A549 (cell line): ENCODE measurements around the gene IDUA. TPM values are rescaled to one million over a fixed set of nuclear protein-coding genes. Genes with fewer than 3 reads are reported as not detected.

ENCODE experiments used
- ATAC-seq, 2 experiments: fragments of 200-7000 bp in 1 of 2; fragments of >200 bp in 1 of 2; cut with Nextera tagmentation in 1 of 2; cut with Tn5 transposase in 1 of 2; 3 replicates each; pipeline versions ENCODE4 v1.8.0 to v1.9.1; 2018 to 2020; ENCODE audit warnings: mild to moderate bottlenecking in 1 of 2, moderate library complexity in 1 of 2
- CTCF ChIA-PET: fragments of 300-600 bp; sonication (Branson Sonifier 250); formaldehyde crosslinking; extraction: SDS; loops from one replicate; lab custom pipeline; 2021; ENCODE audit warnings: antibody characterized with exemption, inconsistent platforms; lab: Yijun Ruan, JAX
- POLR2A ChIA-PET: fragments of 350-600 bp; formaldehyde crosslinking; extraction: SDS; loops from one replicate; lab custom pipeline; 2021; ENCODE audit warnings: antibody characterized with exemption, inconsistent platforms; lab: Yijun Ruan, JAX
- DNase-seq, 2 experiments: peaks; one replicate each; pipeline versions ENCODE4 v3.0.0 to v3.0.0-alpha.2; 2011 to 2016; ENCODE audit warnings: low read depth in 1 of 2, low spot score in 1 of 2
- FAIRE-seq: peaks from 2 replicates; lab custom pipeline; 2011; peaks lifted over from hg19 to GRCh38; lab: Jason Lieb, UNC
- H3K27ac ChIP-seq, 2 experiments: fragments of >200 bp; sonication (Bioruptor Twin); formaldehyde crosslinking; 3 replicates each; pipeline ENCODE4 v1.5.1; 2016 to 2017
- H3K4me1 ChIP-seq: fragments of >200 bp; sonication (Bioruptor Twin); formaldehyde crosslinking; 3 replicates; pipeline ENCODE4 v1.6.1; 2016
- H3K4me2 ChIP-seq: fragments of >200 bp; sonication (Bioruptor Twin); formaldehyde crosslinking; 3 replicates; pipeline ENCODE4 v1.6.1; 2016
- H3K4me3 ChIP-seq: fragments of >200 bp; sonication (Bioruptor Twin); formaldehyde crosslinking; 3 replicates; pipeline ENCODE4 v1.5.1; 2016
- H3K9me3 ChIP-seq: fragments of >200 bp; sonication (Bioruptor Twin); formaldehyde crosslinking; 3 replicates; pipeline ENCODE4 v1.6.1; 2016
- CBX8 ChIP-seq: fragments of 200-600 bp; sonication (generic); IDR thresholded peaks from 2 replicates; pipeline ENCODE4 v1.6.1; 2016
- CEBPB ChIP-seq, 2 experiments: fragments of >200 bp in 1 of 2; sonication (Bioruptor Twin) in 1 of 2; formaldehyde crosslinking in 1 of 2; IDR thresholded peaks; 2 replicates each; pipeline ENCODE4 v1.6.1; 2012 to 2016
- CHD4 ChIP-seq: fragments of 200-600 bp; sonication (generic); IDR thresholded peaks from 2 replicates; pipeline ENCODE4 v1.6.1; 2016; ENCODE audit warnings: antibody characterized with exemption, mild to moderate bottlenecking, borderline replicate concordance
- EP300 ChIP-seq, 2 experiments: fragments of >200 bp; sonication (Bioruptor Twin); formaldehyde crosslinking; IDR thresholded peaks; 2 replicates in 1 of 2; 3 replicates in 1 of 2; pipeline ENCODE4 v1.6.1; 2016 to 2017
- ESRRA ChIP-seq: fragments of 150-350 bp; IDR thresholded peaks from 2 replicates; pipeline ENCODE4 v1.6.1; 2014; ENCODE audit warnings: mild to moderate bottlenecking, low read length, borderline replicate concordance
- FOSB ChIP-seq: fragments of 250-450 bp; sonication (Bioruptor Pico); IDR thresholded peaks from 2 replicates; pipeline ENCODE4 v1.5.0; 2020; ENCODE audit warnings: mild to moderate bottlenecking, moderate library complexity
- FOSL2 ChIP-seq, 2 experiments: fragments of 450-650 bp in 1 of 2; fragments of >200 bp in 1 of 2; sonication (Bioruptor Twin) in 1 of 2; formaldehyde crosslinking; IDR thresholded peaks; 2 replicates each; pipeline versions ENCODE4 v1.5.0 to v1.6.1; 2016 to 2020; ENCODE audit warnings: mild to moderate bottlenecking in 1 of 2, moderate library complexity in 1 of 2
- HOXA7 ChIP-seq: fragments of 250-450 bp; sonication (Bioruptor Pico); IDR thresholded peaks from 2 replicates; pipeline ENCODE4 v1.5.0; 2020; ENCODE audit warnings: mild to moderate bottlenecking, moderate library complexity
- KDM1A ChIP-seq: fragments of 200-600 bp; sonication (generic); IDR thresholded peaks from 2 replicates; pipeline ENCODE4 v1.6.1; 2016; ENCODE audit warnings: low read depth, mild to moderate bottlenecking
- MAFK ChIP-seq: fragments of 450-650 bp; IDR thresholded peaks from 2 replicates; pipeline ENCODE4 v1.6.1; 2014; ENCODE audit not compliant: partially characterized antibody
- MAZ ChIP-seq: fragments of 150-350 bp; IDR thresholded peaks from 2 replicates; pipeline ENCODE4 v1.6.1; 2014; ENCODE audit warnings: antibody characterized with exemption, low read depth, low read length, borderline replicate concordance
- MYC ChIP-seq: IDR thresholded peaks from 2 replicates; pipeline ENCODE4 v1.6.1; 2012; ENCODE audit warnings: mild to moderate bottlenecking, inconsistent platforms, low read length, improper control_type of control experiment, borderline replicate concordance
- NFE2L2 ChIP-seq: fragments of 150-350 bp; conservative IDR thresholded peaks from 2 replicates; pipeline ENCODE4 v1.6.1; 2014; ENCODE audit warnings: low read length
- NPAS2 ChIP-seq: fragments of 250-450 bp; sonication (Bioruptor Pico); IDR thresholded peaks from 2 replicates; pipeline ENCODE4 v1.8.0; 2022; ENCODE audit warnings: mild to moderate bottlenecking, moderate library complexity, borderline replicate concordance
- PHF8 ChIP-seq: fragments of 200-600 bp; sonication (generic); IDR thresholded peaks from 2 replicates; pipeline ENCODE4 v1.6.1; 2016; ENCODE audit warnings: low read depth, mild to moderate bottlenecking, antibody characterized with exemption, moderate library complexity, borderline replicate concordance
- RARB ChIP-seq: fragments of 250-450 bp; sonication (Bioruptor Pico); IDR thresholded peaks from 2 replicates; pipeline ENCODE4 v1.8.0; 2021; ENCODE audit warnings: mild to moderate bottlenecking, moderate library complexity
- REST ChIP-seq: fragments of 200-600 bp; sonication (generic); IDR thresholded peaks from 2 replicates; pipeline ENCODE4 v1.6.1; 2016; ENCODE audit warnings: antibody characterized with exemption, mild to moderate bottlenecking, moderate library complexity
- RNF2 ChIP-seq: fragments of 200-600 bp; sonication (generic); IDR thresholded peaks from 2 replicates; pipeline ENCODE4 v1.6.1; 2016; ENCODE audit warnings: low read depth, mild to moderate bottlenecking, antibody characterized with exemption, moderate library complexity, borderline replicate concordance
- SMC3 ChIP-seq: fragments of >200 bp; sonication (Bioruptor Twin); formaldehyde crosslinking; IDR thresholded peaks from 3 replicates; pipeline ENCODE4 v1.6.1; 2018; ENCODE audit warnings: inconsistent platforms
- SREBF2 ChIP-seq: fragments of 450-650 bp; IDR thresholded peaks from 2 replicates; pipeline ENCODE4 v1.6.1; 2014; ENCODE audit warnings: mild to moderate bottlenecking, moderate library complexity
- TP53 ChIP-seq: fragments of 250-450 bp; sonication (Bioruptor Pico); IDR thresholded peaks from 2 replicates; pipeline ENCODE4 v1.5.0; 2021; ENCODE audit warnings: mild to moderate bottlenecking, moderate library complexity
- ZFP36 ChIP-seq: fragments of 450-650 bp; IDR thresholded peaks from 2 replicates; pipeline ENCODE4 v1.6.1; 2014; ENCODE audit warnings: borderline replicate concordance; ENCODE audit not compliant: partially characterized antibody
- ZSCAN20 ChIP-seq: fragments of 250-450 bp; sonication (Bioruptor Pico); IDR thresholded peaks from 2 replicates; pipeline ENCODE4 v1.8.0; 2022; ENCODE audit warnings: mild to moderate bottlenecking, moderate library complexity
- WGBS: methylation state at CpG from one replicate; pipeline ENCODE4 v1.1.6; 2017; ENCODE audit errors: missing lambda C conversion rate; 5-methylcytosine and 5-hydroxymethylcytosine counted together
- polyA plus RNA-seq, 4 experiments: library from polyadenylated mRNA; depleted of rRNA in 3 of 4; stranded (reverse); fragments of >200 nt; fragmentation: RNase III in 1 of 4; extraction: RNeasy Plus Mini Kit Qiagen cat#74134 plus additional on column Dnase treatment in 1 of 4; gene quantifications; 2 replicates in 3 of 4; 3 replicates in 1 of 4; pipeline ENCODE4 v1.2.3, GENCODE V29; 2011 to 2017
- TF ChIP-seq, protein P1 (sequence below): fragments of >200 bp; sonication (Bioruptor Twin); formaldehyde crosslinking; IDR thresholded peaks from 3 replicates; pipeline ENCODE4 v1.5.1; 2016

Gene IDUA
- polyA plus RNA-seq, 2 of the 4 experiments (the other 2 are of a cell fraction): 3.1 to 19.4 TPM

DNA sequence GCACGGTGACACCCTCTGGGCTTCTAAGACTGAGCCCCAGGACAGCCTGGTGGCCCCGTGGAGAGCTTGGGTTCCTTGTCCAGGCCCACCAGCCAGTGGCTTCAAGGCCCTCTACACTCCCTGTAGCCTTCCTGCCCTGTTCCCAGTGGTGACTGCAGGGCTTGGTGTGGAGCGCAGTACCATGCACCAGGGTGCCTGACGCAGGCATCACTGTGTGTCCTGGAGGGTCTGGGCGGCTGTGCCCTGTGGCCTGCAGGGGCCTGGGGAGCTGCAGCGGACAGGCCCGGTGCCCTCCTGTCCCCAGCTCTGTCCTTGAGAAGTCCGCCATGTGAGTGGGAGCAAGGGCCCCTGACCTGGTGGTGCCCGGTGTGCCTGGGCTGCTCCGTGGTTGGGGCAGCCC is 28.9 kb downstream of the IDUA start:
- CTCF ChIA-PET: no interaction called here
- WGBS: 100% methylated on average over 3 of the region's 10 CpGs
- DNase-seq (no peak), ATAC-seq (no peak), FAIRE-seq (no peak)
- POLR2A ChIA-PET: no interaction called here
- TF ChIP-seq CHD4 (no peak), ESRRA (no peak), MAZ (no peak), RNF2 (no peak), ZSCAN20 (CRISPR knock-in tag) (no peak), SMC3 (no peak), PHF8 (no peak), SREBF2 (no peak), CBX8 (no peak), HOXA7 (no peak), NFE2L2 (no peak), FOSL2 (IDR thresholded peaks at IDR 0.05) (no peak), FOSL2 (CRISPR knock-in tag; IDR thresholded peaks at IDR 0.05) (no peak)
- H3K9me3 ChIP-seq: no peaks in the 10 kb centered on the region
- H3K4me1 ChIP-seq: peaks cover 3% of the 10 kb centered on the region; the same call in 2 of the 3 replicates
- H3K4me2 ChIP-seq: no peak overlapping the region
- H3K27ac ChIP-seq: no peak overlapping the region
- no peak overlapping the region for H3K4me3 ChIP-seq

- TF ChIP-seq MYC (no peak), MAFK (no peak), KDM1A (no peak), REST (no peak), TP53 (CRISPR knock-in tag) (no peak), CBX8 (no peak), FOSB (CRISPR knock-in tag) (no peak), EP300 (IDR thresholded peaks at IDR 0.05) (no peak), RARB (CRISPR knock-in tag) (no peak), CEBPB (IDR thresholded peaks at IDR 0.05) (no peak), NPAS2 (CRISPR knock-in tag) (no peak), ZFP36 (no peak)
- TF ChIP-seq, protein P1, sequence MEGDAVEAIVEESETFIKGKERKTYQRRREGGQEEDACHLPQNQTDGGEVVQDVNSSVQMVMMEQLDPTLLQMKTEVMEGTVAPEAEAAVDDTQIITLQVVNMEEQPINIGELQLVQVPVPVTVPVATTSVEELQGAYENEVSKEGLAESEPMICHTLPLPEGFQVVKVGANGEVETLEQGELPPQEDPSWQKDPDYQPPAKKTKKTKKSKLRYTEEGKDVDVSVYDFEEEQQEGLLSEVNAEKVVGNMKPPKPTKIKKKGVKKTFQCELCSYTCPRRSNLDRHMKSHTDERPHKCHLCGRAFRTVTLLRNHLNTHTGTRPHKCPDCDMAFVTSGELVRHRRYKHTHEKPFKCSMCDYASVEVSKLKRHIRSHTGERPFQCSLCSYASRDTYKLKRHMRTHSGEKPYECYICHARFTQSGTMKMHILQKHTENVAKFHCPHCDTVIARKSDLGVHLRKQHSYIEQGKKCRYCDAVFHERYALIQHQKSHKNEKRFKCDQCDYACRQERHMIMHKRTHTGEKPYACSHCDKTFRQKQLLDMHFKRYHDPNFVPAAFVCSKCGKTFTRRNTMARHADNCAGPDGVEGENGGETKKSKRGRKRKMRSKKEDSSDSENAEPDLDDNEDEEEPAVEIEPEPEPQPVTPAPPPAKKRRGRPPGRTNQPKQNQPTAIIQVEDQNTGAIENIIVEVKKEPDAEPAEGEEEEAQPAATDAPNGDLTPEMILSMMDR: no peak
- TF ChIP-seq, all 56 proteins: peak for 0
- no peak overlapping the region for H3K4me3 ChIP-seq
- no peaks in the 10 kb centered on the region for H3K9me3 ChIP-seq
- CTCF ChIA-PET: no interaction called here
- no peak overlapping the region for H3K27ac ChIP-seq
- FAIRE-seq: no peak
- POLR2A ChIA-PET: no interaction called here
- no peak for DNase-seq
- no peaks in the 10 kb centered on the region for H3K4me1 ChIP-seq
- WGBS: 86% methylated on average over 9 of the region's 16 CpGs
- no peak for ATAC-seq
- no peak overlapping the region for H3K4me2 ChIP-seq
Observed at GRCh38 chr4:1017211-1017610, 30.4 kb downstream of the IDUA start.
